ENCODE measurements around the gene FBXO5.

The FBXO5 gene

GRCh38 chr6:152982904-152983636, at the start of gene FBXO5:
Gene FBXO5 (minus strand): TSS chr6:152983041. CDS start chr6:152982959, 82 bp downstream.
- Histone ChIP-seq H3K9ac (ENCODE audit: low read depth, low read length, poor library complexity, severe bottlenecking) (peak within 1 kb of the TSS; percentile 100), H3K4me2 (ENCODE audit: low read depth, low read length, poor library complexity, severe bottlenecking) (peak within 1 kb of the TSS; percentile 97), H3K4me1 (ENCODE audit: insufficient read depth, low read length, poor library complexity, severe bottlenecking) (peaks cover 46% of the 10 kb centered on the region), H3K4me3 (ENCODE audit: low read length, poor library complexity, severe bottlenecking) (peak within 1 kb of the TSS; percentile 100), H3K36me3 (ENCODE audit: insufficient read depth, low read length) (peaks cover 3% of the 10 kb centered on the region; the same call in 1 of the 2 replicates), H3F3A (ENCODE audit: low read depth) (no peaks in the 10 kb centered on the region), H3K79me2 (ENCODE audit: insufficient read depth, low read length) (peaks cover 86% of the 10 kb centered on the region), H3K9me3 (ENCODE audit: insufficient read depth, low read depth, low read length) (no peaks in the 10 kb centered on the region), H2AFZ (ENCODE audit: low read length) (peak within 1 kb of the TSS; percentile 77), H3K27me3 (ENCODE audit: insufficient read depth, low read length, poor library complexity, severe bottlenecking) (peaks cover 3% of the 10 kb centered on the region), H3K9me2 (replicated peaks; ENCODE audit: low read depth, low read length) (no peaks in the 10 kb centered on the region), H4K20me1 (ENCODE audit: insufficient read depth, low read length, poor library complexity, severe bottlenecking) (peaks cover 62% of the 10 kb centered on the region)
- TF ChIP-seq CTCF (conservative IDR thresholded peaks at IDR 0.05; ENCODE audit: low read length) (no peak), EZH2phosphoT487 (IDR thresholded peaks at IDR 0.05; ENCODE audit: borderline replicate concordance) (no peak)

- no peaks in the 10 kb centered on the region for H3K27me3 ChIP-seq (ENCODE audit: insufficient read depth, low read length, poor library complexity, severe bottlenecking)
- no peaks in the 10 kb centered on the region for H3F3A ChIP-seq (ENCODE audit: low read depth)
- H3K4me2 ChIP-seq (ENCODE audit: low read depth, low read length, poor library complexity, severe bottlenecking), result no peak overlapping the region
- H3K9me2 ChIP-seq (replicated peaks; ENCODE audit: low read depth, low read length), result no peaks in the 10 kb centered on the region
- no peaks in the 10 kb centered on the region for H3K4me1 ChIP-seq (ENCODE audit: insufficient read depth, low read length, poor library complexity, severe bottlenecking)
- H4K20me1 ChIP-seq (ENCODE audit: insufficient read depth, low read length, poor library complexity, severe bottlenecking), result no peaks in the 10 kb centered on the region
- no peaks in the 10 kb centered on the region for H3K9me3 ChIP-seq (ENCODE audit: insufficient read depth, low read depth, low read length)
- H3K36me3 ChIP-seq (ENCODE audit: insufficient read depth, low read length), result no peaks in the 10 kb centered on the region
- H2AFZ ChIP-seq (ENCODE audit: low read length), result 0 out of 2 replicates have a peak overlapping the region, but pooled peaks have one; percentile 41
- no peak overlapping the region for H3K4me3 ChIP-seq (ENCODE audit: low read length, poor library complexity, severe bottlenecking)
- H3K9ac ChIP-seq (ENCODE audit: low read depth, low read length, poor library complexity, severe bottlenecking), result no peak overlapping the region
- TF ChIP-seq CTCF (conservative IDR thresholded peaks at IDR 0.05; ENCODE audit: low read length) (peak; percentile 78), EZH2phosphoT487 (IDR thresholded peaks at IDR 0.05; ENCODE audit: borderline replicate concordance) (no peak)
- H3K79me2 ChIP-seq (ENCODE audit: insufficient read depth, low read length), result no peaks in the 10 kb centered on the region
Measured at GRCh38 chr6:153032255-153032882, 49.5 kb upstream of the FBXO5 start.

GRCh38 chr6:153031335-153031955, 48.6 kb upstream of the FBXO5 start:
- TF ChIP-seq EZH2phosphoT487 (IDR thresholded peaks at IDR 0.05; ENCODE audit: borderline replicate concordance) (no peak), CTCF (conservative IDR thresholded peaks at IDR 0.05; ENCODE audit: low read length) (no peak)

More at GRCh38 chr6:153031335-153031955, 48.6 kb upstream of the FBXO5 start:
- no peaks in the 10 kb centered on the region for H3K79me2 ChIP-seq (ENCODE audit: insufficient read depth, low read length)
- H3K4me3 ChIP-seq (ENCODE audit: low read length, poor library complexity, severe bottlenecking), result no peak overlapping the region
- no peaks in the 10 kb centered on the region for H4K20me1 ChIP-seq (ENCODE audit: insufficient read depth, low read length, poor library complexity, severe bottlenecking)
- no peaks in the 10 kb centered on the region for H3K4me1 ChIP-seq (ENCODE audit: insufficient read depth, low read length, poor library complexity, severe bottlenecking)
- H3K4me2 ChIP-seq (ENCODE audit: low read depth, low read length, poor library complexity, severe bottlenecking), result no peak overlapping the region
- H3K9ac ChIP-seq (ENCODE audit: low read depth, low read length, poor library complexity, severe bottlenecking), result no peak overlapping the region
- H3K9me3 ChIP-seq (ENCODE audit: insufficient read depth, low read depth, low read length), result no peaks in the 10 kb centered on the region
- H3F3A ChIP-seq (ENCODE audit: low read depth), result no peaks in the 10 kb centered on the region
- peak overlapping the region; percentile 46; the same call in 1 of the 2 replicates for H2AFZ ChIP-seq (ENCODE audit: low read length)
- no peaks in the 10 kb centered on the region for H3K36me3 ChIP-seq (ENCODE audit: insufficient read depth, low read length)
- H3K9me2 ChIP-seq (replicated peaks; ENCODE audit: low read depth, low read length), result no peaks in the 10 kb centered on the region
- H3K27me3 ChIP-seq (ENCODE audit: insufficient read depth, low read length, poor library complexity, severe bottlenecking), result no peaks in the 10 kb centered on the region

Measured in Loucy (cell line).